ENCODE measurements around the gene MAGI1. TPM values are rescaled to one million over a fixed set of nuclear protein-coding genes. Genes with fewer than 3 reads are reported as not detected.
"Not testable (repeated sequence)": the region's sequence is repeated elsewhere in the genome, so short reads cannot be mapped to it uniquely, and the experiment has no call there.

Gene MAGI1
- total RNA-seq, 1 donor from 2014 or later = 49.8 TPM

DNA sequence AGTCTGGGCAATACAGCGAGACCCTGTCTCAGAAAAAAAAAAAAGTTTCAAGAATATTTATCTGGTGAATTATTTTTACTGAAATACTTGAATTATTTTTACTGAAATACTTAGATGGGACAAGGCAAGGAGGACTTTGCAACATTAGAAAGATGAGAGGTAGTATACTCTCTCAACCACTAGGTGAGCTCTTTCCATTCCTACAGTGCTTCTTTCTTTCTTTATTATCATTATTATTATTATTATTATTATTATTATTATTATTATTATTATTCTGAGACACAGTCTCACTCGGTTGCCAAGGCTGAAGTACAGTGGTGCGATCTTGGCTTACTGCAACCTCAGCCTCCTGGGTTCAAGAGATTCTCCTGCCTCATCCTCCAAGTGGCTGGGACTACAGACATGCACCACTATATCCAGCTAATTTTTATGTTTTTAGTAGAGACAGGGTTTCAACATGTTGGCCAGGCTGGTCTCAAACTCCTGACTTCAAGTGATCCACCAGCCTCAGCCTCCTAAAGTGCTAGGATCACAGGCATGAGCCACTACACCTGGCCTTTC, 468.8 kb downstream of the MAGI1 start:
- H3K36me3 Mint-ChIP-seq (ENCODE audit: low read depth) = peaks cover 3% of the 10 kb centered on the region
- TF ChIP-seq, protein P1, sequence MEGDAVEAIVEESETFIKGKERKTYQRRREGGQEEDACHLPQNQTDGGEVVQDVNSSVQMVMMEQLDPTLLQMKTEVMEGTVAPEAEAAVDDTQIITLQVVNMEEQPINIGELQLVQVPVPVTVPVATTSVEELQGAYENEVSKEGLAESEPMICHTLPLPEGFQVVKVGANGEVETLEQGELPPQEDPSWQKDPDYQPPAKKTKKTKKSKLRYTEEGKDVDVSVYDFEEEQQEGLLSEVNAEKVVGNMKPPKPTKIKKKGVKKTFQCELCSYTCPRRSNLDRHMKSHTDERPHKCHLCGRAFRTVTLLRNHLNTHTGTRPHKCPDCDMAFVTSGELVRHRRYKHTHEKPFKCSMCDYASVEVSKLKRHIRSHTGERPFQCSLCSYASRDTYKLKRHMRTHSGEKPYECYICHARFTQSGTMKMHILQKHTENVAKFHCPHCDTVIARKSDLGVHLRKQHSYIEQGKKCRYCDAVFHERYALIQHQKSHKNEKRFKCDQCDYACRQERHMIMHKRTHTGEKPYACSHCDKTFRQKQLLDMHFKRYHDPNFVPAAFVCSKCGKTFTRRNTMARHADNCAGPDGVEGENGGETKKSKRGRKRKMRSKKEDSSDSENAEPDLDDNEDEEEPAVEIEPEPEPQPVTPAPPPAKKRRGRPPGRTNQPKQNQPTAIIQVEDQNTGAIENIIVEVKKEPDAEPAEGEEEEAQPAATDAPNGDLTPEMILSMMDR (conservative IDR thresholded peaks at IDR 0.05) = peak; percentile 55
- DNase-seq (ENCODE audit: low read depth, low spot score) = no peak
- no peak overlapping the region for H3K4me3 Mint-ChIP-seq
- no peak overlapping the region for H3K27ac Mint-ChIP-seq (ENCODE audit: unreplicated experiment)
- H3K4me1 Mint-ChIP-seq = peaks cover 31% of the 10 kb centered on the region
- no peaks in the 10 kb centered on the region for H3K27me3 Mint-ChIP-seq (ENCODE audit: low read depth)
- peaks cover 4% of the 10 kb centered on the region for H3K9me3 Mint-ChIP-seq

DNA sequence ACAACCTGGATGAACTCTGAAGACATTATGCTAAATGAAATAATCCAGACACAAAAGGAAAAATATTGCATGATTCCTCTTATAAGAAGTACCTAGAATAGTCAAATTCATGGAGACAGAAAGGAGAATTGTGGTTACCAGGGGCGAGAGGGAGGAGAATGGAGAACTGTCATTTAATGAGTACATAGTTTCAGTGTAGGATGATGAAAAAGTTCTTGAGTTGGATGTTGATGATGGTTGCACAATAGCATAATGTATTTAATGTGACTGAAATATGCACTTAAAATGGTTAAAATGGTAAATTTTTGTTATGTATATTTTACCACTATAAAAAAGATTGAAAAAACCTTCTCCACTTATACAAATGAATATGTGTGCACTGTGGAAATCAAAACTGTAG, 469.6 kb downstream of the MAGI1 start:
- Mint-ChIP-seq H3K4me1 (peaks cover 39% of the 10 kb centered on the region), H3K36me3 (ENCODE audit: low read depth) (no peaks in the 10 kb centered on the region), H3K9me3 (no peaks in the 10 kb centered on the region), H3K4me3 (no peak overlapping the region), H3K27me3 (ENCODE audit: low read depth) (no peaks in the 10 kb centered on the region), H3K27ac (ENCODE audit: unreplicated experiment) (no peak overlapping the region)
- TF ChIP-seq, protein P1 (conservative IDR thresholded peaks at IDR 0.05) = no peak
- no peak for DNase-seq (ENCODE audit: low read depth, low spot score)

DNA sequence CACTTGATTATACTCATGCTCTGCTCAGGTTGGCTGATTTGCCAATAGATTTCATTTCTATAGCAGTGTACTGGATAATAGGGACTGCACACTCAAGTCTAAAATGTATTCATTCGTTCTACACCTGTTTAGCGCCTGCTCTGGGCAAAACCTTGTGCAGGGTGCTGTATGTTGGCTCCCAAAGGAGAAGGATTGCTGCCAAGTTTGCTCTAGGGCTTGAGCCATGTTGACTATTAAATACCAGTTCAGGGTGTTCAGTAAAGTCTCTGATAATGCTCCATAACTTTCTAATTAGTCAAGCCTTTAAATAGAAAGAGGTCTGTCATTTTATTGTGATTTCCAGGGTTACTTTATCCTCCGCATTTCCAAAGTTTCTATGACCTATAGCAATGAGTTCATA, 470.2 kb downstream of the MAGI1 start:
- Mint-ChIP-seq H3K4me3 (no peak overlapping the region), H3K27me3 (ENCODE audit: low read depth) (no peaks in the 10 kb centered on the region), H3K27ac (ENCODE audit: unreplicated experiment) (no peak overlapping the region), H3K36me3 (ENCODE audit: low read depth) (no peaks in the 10 kb centered on the region), H3K4me1 (peaks cover 44% of the 10 kb centered on the region), H3K9me3 (no peaks in the 10 kb centered on the region)
- DNase-seq (ENCODE audit: low read depth, low spot score) = no peak
- TF ChIP-seq, protein P1 (conservative IDR thresholded peaks at IDR 0.05) = no peak

DNA sequence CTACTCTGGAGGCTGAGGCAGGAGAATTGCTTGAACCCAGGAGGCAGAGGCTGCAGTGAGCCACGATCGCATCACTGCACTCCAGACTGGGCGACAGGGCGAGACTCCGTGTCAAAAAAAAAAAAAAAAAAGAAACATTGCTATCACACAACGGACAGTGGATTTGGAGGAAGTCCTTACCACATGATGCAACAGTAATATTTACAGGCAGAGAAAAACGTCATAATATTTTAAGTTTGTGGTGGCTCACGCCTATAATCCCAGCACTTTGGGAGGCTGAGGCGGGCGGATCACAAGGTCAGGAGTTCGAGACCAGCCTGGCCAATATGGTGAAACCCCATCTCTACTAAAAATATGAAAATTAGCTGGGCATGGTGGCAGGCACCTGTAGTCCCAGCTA, 473.0 kb downstream of the MAGI1 start:
- H3K36me3 Mint-ChIP-seq (ENCODE audit: low read depth); H3K27me3 Mint-ChIP-seq (ENCODE audit: low read depth); H3K4me3 Mint-ChIP-seq; H3K9me3 Mint-ChIP-seq; DNase-seq (ENCODE audit: low read depth, low spot score); H3K27ac Mint-ChIP-seq (ENCODE audit: unreplicated experiment): not testable (repeated sequence)
- H3K4me1 Mint-ChIP-seq = peaks cover 49% of the 10 kb centered on the region

DNA sequence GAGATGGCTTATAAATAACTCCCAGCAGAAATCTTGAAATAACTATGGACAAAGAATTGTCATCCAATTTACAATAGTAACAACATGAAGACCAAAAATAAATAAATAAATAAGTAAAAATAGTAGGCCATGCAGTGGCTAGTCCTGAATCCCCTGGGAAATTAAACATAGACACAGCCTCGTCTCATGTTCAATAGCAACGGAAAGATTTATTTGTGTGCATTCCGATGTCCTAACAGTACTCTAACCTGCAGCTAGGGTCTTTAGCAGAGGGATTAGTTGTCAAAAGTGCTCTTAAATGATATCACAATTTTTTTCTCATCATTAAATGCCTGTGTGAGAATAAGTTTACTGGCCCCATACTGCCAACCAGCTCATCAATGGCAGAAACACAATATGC, 474.2 kb downstream of the MAGI1 start:
- TF ChIP-seq, protein P1 (conservative IDR thresholded peaks at IDR 0.05) = no peak
- Mint-ChIP-seq H3K4me3 (no peak overlapping the region), H3K4me1 (peaks cover 55% of the 10 kb centered on the region), H3K27me3 (ENCODE audit: low read depth) (no peaks in the 10 kb centered on the region), H3K9me3 (no peaks in the 10 kb centered on the region), H3K36me3 (ENCODE audit: low read depth) (no peaks in the 10 kb centered on the region), H3K27ac (ENCODE audit: unreplicated experiment) (no peak overlapping the region)
- DNase-seq (ENCODE audit: low read depth, low spot score) = no peak

DNA sequence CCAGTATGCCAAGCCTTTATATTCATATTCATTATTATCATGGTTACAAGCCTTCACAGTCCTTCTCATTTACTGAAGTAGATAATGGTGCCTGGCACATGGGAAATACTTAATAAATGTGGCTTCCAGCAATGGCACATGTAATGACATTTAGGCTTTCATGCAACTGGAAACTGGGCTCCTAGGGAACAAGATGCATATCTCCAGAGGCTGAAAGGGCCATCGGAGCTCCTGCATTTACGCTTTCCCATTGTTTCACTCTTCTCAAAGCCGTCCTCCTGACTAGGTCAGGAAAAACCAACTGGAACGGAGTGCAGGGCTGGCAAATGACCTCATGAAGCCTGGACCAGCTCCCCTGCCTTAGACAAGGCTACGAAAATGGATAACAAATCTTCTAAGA, 474.9 kb downstream of the MAGI1 start:
- H3K27ac Mint-ChIP-seq (ENCODE audit: unreplicated experiment) = no peak overlapping the region
- H3K36me3 Mint-ChIP-seq (ENCODE audit: low read depth) = no peaks in the 10 kb centered on the region
- no peak for DNase-seq (ENCODE audit: low read depth, low spot score)
- H3K9me3 Mint-ChIP-seq = no peaks in the 10 kb centered on the region
- peaks cover 58% of the 10 kb centered on the region for H3K4me1 Mint-ChIP-seq
- H3K27me3 Mint-ChIP-seq (ENCODE audit: low read depth) = no peaks in the 10 kb centered on the region
- TF ChIP-seq, protein P1 (conservative IDR thresholded peaks at IDR 0.05) = no peak
- H3K4me3 Mint-ChIP-seq = no peak overlapping the region

Measured in neural crest cell (in vitro differentiated cells).